Measurements from ENCODE around the gene COPZ1. TPM values are rescaled to one million over a fixed set of nuclear protein-coding genes. Genes with fewer than 3 reads are reported as not detected.

The COPZ1 gene
- total RNA-seq, 4 donors from 2014 or later = 91.8 to 145 (median 107) TPM

DNA sequence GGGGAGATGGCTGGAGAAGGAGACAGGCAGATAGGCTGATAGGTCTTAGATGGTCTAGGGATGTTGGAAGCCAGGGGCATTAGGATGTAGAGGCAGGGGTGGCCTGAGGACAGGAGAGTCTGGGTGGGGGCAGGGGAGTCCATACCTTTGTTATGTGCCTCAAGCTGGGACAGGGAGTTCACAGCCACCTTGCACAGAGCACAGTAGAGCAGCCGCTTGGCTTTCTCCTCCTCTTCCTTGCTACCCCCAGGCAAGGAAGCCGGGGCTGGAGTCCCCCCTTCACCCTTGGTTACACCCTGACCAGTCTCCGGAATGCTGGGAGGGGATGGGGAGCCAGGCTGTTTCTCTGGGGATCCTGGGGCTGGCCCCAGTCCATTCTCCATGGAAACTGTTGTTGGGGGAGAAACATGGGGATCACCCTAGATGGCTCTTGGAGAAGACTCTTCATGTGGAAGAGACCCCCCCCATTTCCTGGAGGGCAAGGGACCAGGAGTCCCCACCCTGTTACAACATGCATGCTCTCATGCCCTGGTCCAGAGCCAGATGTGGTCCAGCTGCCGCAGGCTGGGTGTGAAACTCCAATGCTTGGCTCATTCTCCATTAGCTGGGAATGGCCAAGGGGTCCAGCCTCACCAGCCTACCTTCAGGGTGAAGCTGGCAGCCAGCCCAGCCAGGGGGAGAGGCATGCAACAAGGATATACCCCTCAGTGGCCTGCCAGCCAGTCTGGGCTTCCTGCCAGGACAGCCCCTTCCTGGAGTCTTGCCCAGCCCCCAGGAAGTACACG, 46.6 kb downstream of the COPZ1 start:
- H3K4me3 ChIP-seq = no peak overlapping the region
- no peaks in the 10 kb centered on the region for H3K36me3 ChIP-seq
- DNase-seq = peak in 1 of 2 donors; percentile 56
- TF ChIP-seq, protein P1, sequence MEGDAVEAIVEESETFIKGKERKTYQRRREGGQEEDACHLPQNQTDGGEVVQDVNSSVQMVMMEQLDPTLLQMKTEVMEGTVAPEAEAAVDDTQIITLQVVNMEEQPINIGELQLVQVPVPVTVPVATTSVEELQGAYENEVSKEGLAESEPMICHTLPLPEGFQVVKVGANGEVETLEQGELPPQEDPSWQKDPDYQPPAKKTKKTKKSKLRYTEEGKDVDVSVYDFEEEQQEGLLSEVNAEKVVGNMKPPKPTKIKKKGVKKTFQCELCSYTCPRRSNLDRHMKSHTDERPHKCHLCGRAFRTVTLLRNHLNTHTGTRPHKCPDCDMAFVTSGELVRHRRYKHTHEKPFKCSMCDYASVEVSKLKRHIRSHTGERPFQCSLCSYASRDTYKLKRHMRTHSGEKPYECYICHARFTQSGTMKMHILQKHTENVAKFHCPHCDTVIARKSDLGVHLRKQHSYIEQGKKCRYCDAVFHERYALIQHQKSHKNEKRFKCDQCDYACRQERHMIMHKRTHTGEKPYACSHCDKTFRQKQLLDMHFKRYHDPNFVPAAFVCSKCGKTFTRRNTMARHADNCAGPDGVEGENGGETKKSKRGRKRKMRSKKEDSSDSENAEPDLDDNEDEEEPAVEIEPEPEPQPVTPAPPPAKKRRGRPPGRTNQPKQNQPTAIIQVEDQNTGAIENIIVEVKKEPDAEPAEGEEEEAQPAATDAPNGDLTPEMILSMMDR (IDR thresholded peaks at IDR 0.05 in 4 of 5, conservative IDR thresholded peaks at IDR 0.05 in 1 of 5) = no peak
- no peak for TF ChIP-seq POLR2A (IDR thresholded peaks at IDR 0.05)
- H3K4me1 ChIP-seq = peaks cover 36 to 40% of the 10 kb centered on the region in 2 donors
- ATAC-seq = no peak
- H3K27me3 ChIP-seq = no peaks in the 10 kb centered on the region
- in situ Hi-C loops (cut with MboI; ENCODE audit: low sequenced_read_pairs in 4 of 4) = loop anchor here (25.0 kb wide), 2 partner anchors 359 to 384 kb away; partner anchors contain the start of genes HOXC10 (in 2 of the 4), HOXC8 (in 2 of the 4) and HOXC9 (in 2 of the 4)
- intact Hi-C loops (cut with DNase I; ENCODE audit: low total_unique reads) = loop anchor here (10.0 kb wide), 1 partner anchor 647 kb away; the partner anchor contains the start of gene CALCOCO1
- H3K27ac ChIP-seq = peak overlapping the region; percentile 45 to 60 (median 56)
- no peaks in the 10 kb centered on the region for H3K9me3 ChIP-seq

DNA sequence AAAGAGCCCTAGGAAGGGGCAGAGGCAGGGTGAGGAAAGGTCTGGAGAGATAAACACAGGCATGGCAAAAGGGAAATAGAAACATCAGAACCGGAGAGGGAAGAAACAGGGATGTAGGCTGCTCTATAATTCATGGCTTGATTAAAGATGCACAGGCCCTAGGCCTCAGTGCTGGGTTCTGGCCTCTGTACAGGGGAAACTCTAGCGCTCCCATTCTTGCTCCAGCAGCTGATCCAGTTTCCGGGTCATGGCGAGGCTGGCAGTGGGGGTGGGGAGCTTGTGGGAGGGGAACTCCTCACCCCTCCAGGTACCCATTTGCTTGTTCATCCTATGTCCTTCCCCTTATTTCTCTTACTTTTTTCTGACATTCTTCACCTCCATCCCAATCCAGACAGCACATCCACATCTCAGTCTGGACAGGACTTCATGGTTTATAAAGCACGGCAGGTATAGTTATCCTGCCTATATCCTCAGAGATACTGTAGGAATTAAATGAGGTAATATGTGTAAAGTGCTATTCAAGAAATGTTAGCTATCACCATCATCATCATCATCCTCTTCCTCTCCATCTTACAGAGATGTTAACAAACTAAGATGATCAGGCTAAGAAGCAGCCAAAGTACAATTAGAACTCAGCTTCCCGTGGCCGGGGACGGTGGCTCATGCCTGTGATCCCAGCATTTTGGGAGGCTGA, 47.3 kb downstream of the COPZ1 start:
- Histone ChIP-seq H3K27me3 (no peaks in the 10 kb centered on the region), H3K27ac (peak overlapping the region; percentile 45 to 60 (median 56)), H3K4me1 (peaks cover 36 to 45% of the 10 kb centered on the region in 2 donors), H3K9me3 (no peaks in the 10 kb centered on the region), H3K4me3 (no peak overlapping the region), H3K36me3 (no peaks in the 10 kb centered on the region)
- DNase-seq (peak in 1 of 2 donors; percentile 63), ATAC-seq (peak in 1 of 2 donors; percentile 32)
- in situ Hi-C loops (cut with MboI; ENCODE audit: low sequenced_read_pairs in 4 of 4) = loop anchor here (25.0 kb wide), 2 partner anchors 360 to 385 kb away; partner anchors contain the start of genes HOXC10 (in 2 of the 4), HOXC8 (in 2 of the 4) and HOXC9 (in 2 of the 4)
- intact Hi-C loops (cut with DNase I; ENCODE audit: low total_unique reads) = loop anchor here (10.0 kb wide), 1 partner anchor 647 kb away; the partner anchor contains the start of gene CALCOCO1
- no peak for TF ChIP-seq POLR2A (IDR thresholded peaks at IDR 0.05)
- TF ChIP-seq, protein P1 (IDR thresholded peaks at IDR 0.05 in 4 of 5, conservative IDR thresholded peaks at IDR 0.05 in 1 of 5) = no peak

DNA sequence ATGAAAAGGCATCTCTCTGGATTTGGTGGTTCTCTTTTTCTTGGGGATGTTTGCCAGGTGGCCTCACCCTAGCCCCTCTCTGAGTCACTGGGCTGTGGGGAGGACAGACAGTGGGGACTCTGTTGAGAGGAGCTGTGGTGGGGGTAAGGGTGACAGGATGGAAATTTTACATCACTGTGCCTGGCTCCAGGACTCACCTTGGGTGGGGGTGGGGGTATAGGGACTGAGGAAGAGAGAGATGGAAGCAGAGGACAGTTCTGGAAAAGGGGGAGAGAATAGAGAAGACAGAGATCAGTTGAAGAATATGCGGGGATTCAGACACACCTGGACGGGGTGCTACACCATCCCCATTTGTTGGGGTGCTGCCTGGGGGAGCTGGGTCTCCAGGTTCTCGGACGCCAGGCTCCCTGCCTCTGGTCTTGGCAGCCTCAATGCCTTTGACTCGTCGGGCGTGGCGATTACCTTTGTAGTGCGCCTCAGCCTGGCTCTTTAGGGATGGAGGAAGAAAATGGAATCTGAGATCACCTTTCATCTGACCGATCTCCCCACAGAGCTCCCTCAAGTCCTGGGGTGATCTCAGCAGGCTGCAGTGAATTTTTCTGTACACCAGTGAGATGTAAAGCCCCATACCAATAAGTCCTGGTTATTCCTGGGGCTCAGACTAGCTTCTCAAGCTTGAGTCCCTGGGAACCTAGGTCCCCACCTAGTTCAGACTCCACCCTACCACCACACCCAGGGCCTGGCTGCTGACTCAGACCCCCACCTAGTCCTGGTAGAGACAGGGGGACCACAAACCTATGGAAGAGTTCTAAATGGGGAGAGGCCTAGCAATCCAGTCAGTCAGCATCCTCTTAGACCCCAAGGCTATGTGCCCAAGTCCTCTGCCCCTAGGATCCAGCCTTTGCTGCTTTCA, 49.0 kb downstream of the COPZ1 start:
- H3K27ac ChIP-seq = peak overlapping the region; percentile 48 to 60 (median 55)
- H3K9me3 ChIP-seq = no peaks in the 10 kb centered on the region
- in situ Hi-C loops (cut with MboI; ENCODE audit: low sequenced_read_pairs in 4 of 4) = loop anchor here (25.0 kb wide), 2 partner anchors 362 to 387 kb away; partner anchors contain the start of genes HOXC10 (in 2 of the 4), HOXC8 (in 2 of the 4) and HOXC9 (in 2 of the 4)
- H3K4me3 ChIP-seq = no peak overlapping the region
- no peak for TF ChIP-seq POLR2A (IDR thresholded peaks at IDR 0.05)
- TF ChIP-seq, protein P1 (IDR thresholded peaks at IDR 0.05 in 4 of 5, conservative IDR thresholded peaks at IDR 0.05 in 1 of 5) = no peak
- H3K27me3 ChIP-seq = no peaks in the 10 kb centered on the region
- ATAC-seq = no peak
- no peaks in the 10 kb centered on the region for H3K36me3 ChIP-seq
- DNase-seq = no peak
- H3K4me1 ChIP-seq = peaks cover 46 to 47% of the 10 kb centered on the region in 2 donors
- intact Hi-C loops (cut with DNase I; ENCODE audit: low total_unique reads) = loop anchor here (10.0 kb wide), 1 partner anchor 649 kb away; the partner anchor contains the start of gene CALCOCO1

All from gastrocnemius medialis (tissue), 4 donors.